Measurements from ENCODE around the gene ZSCAN10. TPM values are rescaled to one million over a fixed set of nuclear protein-coding genes. Genes with fewer than 3 reads are reported as not detected.
A peak's percentile ranks its signal among the peaks of the same experiment; 100 is the strongest.

The ZSCAN10 gene
- total and polyA plus RNA-seq, 2 of the 13 experiments (the other 11 are each of a cell fraction or from before 2014, with no cell fraction given) = not detected

- TF ChIP-seq ZNF281 (CRISPR knock-in tag; IDR thresholded peaks at IDR 0.05; ENCODE audit: borderline replicate concordance) = no peak
- no peak for TF ChIP-seq ZNF576 (CRISPR knock-in tag; IDR thresholded peaks at IDR 0.05)
- peak; percentile 55; the same call in 1 of the 2 replicates for TF ChIP-seq ARID4A (CRISPR knock-in tag; IDR thresholded peaks at IDR 0.05; ENCODE audit: borderline replicate concordance)
- no peak for TF ChIP-seq PITX1 (CRISPR knock-in tag; IDR thresholded peaks at IDR 0.05)
- no peak for TF ChIP-seq AHDC1 (CRISPR knock-in tag; IDR thresholded peaks at IDR 0.05; ENCODE audit: borderline replicate concordance)
- no peak for TF ChIP-seq ZBTB7A (CRISPR knock-in tag; IDR thresholded peaks at IDR 0.05)
- TF ChIP-seq CHD4 (IDR thresholded peaks at IDR 0.05; ENCODE audit: borderline replicate concordance, low read length) = no peak
- 0 out of 2 replicates have a peak, but pooled peaks have one; percentile 64 for TF ChIP-seq ZNF280B (CRISPR knock-in tag; IDR thresholded peaks at IDR 0.05; ENCODE audit: borderline replicate concordance)
- TF ChIP-seq POGK (CRISPR knock-in tag; conservative IDR thresholded peaks at IDR 0.05) = 0 out of 2 replicates have a peak, but pooled peaks have one; percentile 9
Measured at GRCh38 chr16:3134338-3135125, 35.4 kb upstream of the ZSCAN10 start, which contains the start of gene ZNF213 (continued).
